Natural killer cell (primary cell): Measurements from ENCODE around the gene EYS. TPM values are rescaled to one million over a fixed set of nuclear protein-coding genes. Genes with fewer than 3 reads are reported as not detected.

Source experiments
- ATAC-seq, 3 donors: fragments of 150-1000 bp in 2 of 3; fragments of 200-7000 bp in 1 of 3; cut with Tn5 transposase; 1 replicate in 1 of 3; 2 replicates in 2 of 3; pipeline ENCODE4 v1.10.0; 2021; ENCODE audit warnings: mild to moderate bottlenecking in 2 of 3, moderate library complexity in 2 of 3
- DNase-seq, 2 donors: peaks; one replicate each; pipeline versions ENCODE4 v3.0.0 to v3.0.0-alpha.2; 2013 to 2021; ENCODE audit warnings: mixed read lengths in 1 of 2
- H3K27ac ChIP-seq: one replicate; pipeline ENCODE4 v1.5.1; 2013; ENCODE audit warnings: mild to moderate bottlenecking, low read length
- H3K27me3 ChIP-seq: one replicate; pipeline ENCODE4 v1.6.1; 2013; ENCODE audit warnings: low read length; ENCODE audit not compliant: control insufficient read depth, insufficient read depth
- H3K36me3 ChIP-seq: one replicate; pipeline ENCODE4 v1.6.1; 2013; ENCODE audit warnings: low read length; ENCODE audit not compliant: control insufficient read depth, insufficient read depth
- H3K4me1 ChIP-seq: one replicate; pipeline ENCODE4 v1.6.1; 2013; ENCODE audit warnings: low read length; ENCODE audit not compliant: control insufficient read depth, insufficient read depth
- H3K4me3 ChIP-seq: one replicate; pipeline ENCODE4 v1.5.1; 2013; ENCODE audit warnings: low read length
- H3K9me3 ChIP-seq: one replicate; pipeline ENCODE4 v1.6.1; 2013; ENCODE audit warnings: low read length; ENCODE audit not compliant: control insufficient read depth, insufficient read depth
- H3K27ac Mint-ChIP-seq, 2 donors: one replicate each; pipeline ENCODE4 v1.8.0; 2022; ENCODE audit warnings: mild to moderate bottlenecking in 2 of 2, mixed read lengths in 2 of 2, moderate library complexity in 1 of 2
- H3K27me3 Mint-ChIP-seq, 2 donors: one replicate each; pipeline ENCODE4 v1.8.0; 2022; ENCODE audit warnings: low read depth in 2 of 2, mixed read lengths in 2 of 2
- H3K36me3 Mint-ChIP-seq: one replicate; pipeline ENCODE4 v1.8.0; 2022; ENCODE audit warnings: mixed read lengths
- H3K4me1 Mint-ChIP-seq, 2 donors: one replicate each; pipeline ENCODE4 v1.8.0; 2022; ENCODE audit warnings: mixed read lengths in 2 of 2
- H3K4me3 Mint-ChIP-seq: one replicate; pipeline ENCODE4 v1.8.0; 2022; ENCODE audit warnings: mild to moderate bottlenecking, moderate library complexity, mixed read lengths
- H3K9me3 Mint-ChIP-seq, 2 donors: one replicate each; pipeline ENCODE4 v1.8.0; 2022; ENCODE audit warnings: mixed read lengths in 2 of 2
- WGBS: methylation state at CpG from one replicate; pipeline ENCODE4 v1.1.7; 2013; ENCODE audit warnings: missing lambda C conversion rate; ENCODE audit not compliant: insufficient coverage; 5-methylcytosine and 5-hydroxymethylcytosine counted together
- intact Hi-C: fragments of 100-400 bp; cut with micrococcal nuclease; formaldehyde crosslinking; loops from one replicate; pipeline ENCODE4 v1.14.2; 2022
- total RNA-seq, 4 donors: library from RNA; stranded (reverse); fragments of 120-200 nt in 1 of 4; gene quantifications; one replicate each; pipeline versions ENCODE4 v1.2.3 to v1.2.4, GENCODE V29; 2013 to 2022
- TF ChIP-seq, protein P1 (sequence below): fragments of 200-600 bp; IDR thresholded peaks from one replicate; pipeline ENCODE4 v1.8.0; 2022; ENCODE audit warnings: antibody characterized with exemption

The EYS gene
- total RNA-seq, 3 donors from 2014 or later (not counting 1 experiment from before 2014, with no cell fraction given) = 0.55 TPM; not detected in 2

DNA sequence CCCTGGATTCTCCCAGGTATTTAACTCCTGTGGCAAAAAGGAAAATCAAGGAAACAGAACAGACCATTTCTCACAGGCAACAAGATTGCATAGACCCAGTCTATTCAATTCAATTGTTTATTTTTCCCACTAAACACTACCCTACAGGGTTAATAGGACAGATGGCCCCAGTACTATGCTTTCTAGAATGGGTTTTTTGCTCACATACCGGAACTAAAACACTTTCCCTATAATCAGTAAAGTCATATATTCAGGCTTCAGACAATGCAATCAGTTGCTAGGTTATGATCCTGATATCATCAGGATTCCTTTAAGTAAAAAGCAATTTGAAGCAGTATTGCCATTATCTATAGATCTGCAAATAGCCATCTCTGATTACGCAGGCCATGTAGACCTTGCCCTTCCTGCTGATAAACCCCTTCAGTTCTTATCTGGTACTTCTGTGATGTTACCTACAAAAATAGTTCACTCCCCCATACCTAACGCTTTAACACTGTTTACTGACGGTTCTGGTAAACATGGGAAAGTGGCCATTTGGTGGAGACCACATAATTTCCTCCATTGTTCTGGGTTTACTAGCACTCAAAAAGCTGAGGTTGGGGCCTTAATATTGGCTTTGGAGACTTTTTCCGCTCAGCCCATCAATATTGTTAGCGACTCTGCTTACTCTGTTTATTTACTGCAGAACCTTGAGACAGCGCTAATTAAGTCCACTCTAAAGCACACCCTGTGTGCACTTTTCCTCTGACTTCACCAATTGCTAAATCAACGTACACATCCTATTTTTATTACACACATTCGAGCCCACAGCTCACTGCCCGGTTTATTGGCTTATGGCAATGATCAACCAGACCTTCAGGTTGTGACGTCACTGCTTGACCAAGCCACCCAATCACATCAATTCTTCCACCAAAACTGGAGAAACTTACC lies 1405.5 kb downstream of the EYS start:
- no peak overlapping the region for H3K27ac Mint-ChIP-seq
- H3K4me3 ChIP-seq = no peak overlapping the region
- no peaks in the 10 kb centered on the region for H3K27me3 ChIP-seq
- H3K4me3 Mint-ChIP-seq = no peak overlapping the region
- DNase-seq = no peak
- H3K4me1 Mint-ChIP-seq = no peaks in the 10 kb centered on the region
- no peaks in the 10 kb centered on the region for H3K36me3 ChIP-seq
- H3K27me3 Mint-ChIP-seq = no peaks in the 10 kb centered on the region
- intact Hi-C loops = no loop called here
- peaks cover 6% of the 10 kb centered on the region for H3K36me3 Mint-ChIP-seq
- no peak overlapping the region for H3K27ac ChIP-seq
- H3K9me3 ChIP-seq = peaks cover 10% of the 10 kb centered on the region
- peaks cover 11 to 20% of the 10 kb centered on the region in 2 donors for H3K9me3 Mint-ChIP-seq
- no peaks in the 10 kb centered on the region for H3K4me1 ChIP-seq
- TF ChIP-seq, protein P1, sequence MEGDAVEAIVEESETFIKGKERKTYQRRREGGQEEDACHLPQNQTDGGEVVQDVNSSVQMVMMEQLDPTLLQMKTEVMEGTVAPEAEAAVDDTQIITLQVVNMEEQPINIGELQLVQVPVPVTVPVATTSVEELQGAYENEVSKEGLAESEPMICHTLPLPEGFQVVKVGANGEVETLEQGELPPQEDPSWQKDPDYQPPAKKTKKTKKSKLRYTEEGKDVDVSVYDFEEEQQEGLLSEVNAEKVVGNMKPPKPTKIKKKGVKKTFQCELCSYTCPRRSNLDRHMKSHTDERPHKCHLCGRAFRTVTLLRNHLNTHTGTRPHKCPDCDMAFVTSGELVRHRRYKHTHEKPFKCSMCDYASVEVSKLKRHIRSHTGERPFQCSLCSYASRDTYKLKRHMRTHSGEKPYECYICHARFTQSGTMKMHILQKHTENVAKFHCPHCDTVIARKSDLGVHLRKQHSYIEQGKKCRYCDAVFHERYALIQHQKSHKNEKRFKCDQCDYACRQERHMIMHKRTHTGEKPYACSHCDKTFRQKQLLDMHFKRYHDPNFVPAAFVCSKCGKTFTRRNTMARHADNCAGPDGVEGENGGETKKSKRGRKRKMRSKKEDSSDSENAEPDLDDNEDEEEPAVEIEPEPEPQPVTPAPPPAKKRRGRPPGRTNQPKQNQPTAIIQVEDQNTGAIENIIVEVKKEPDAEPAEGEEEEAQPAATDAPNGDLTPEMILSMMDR = no peak
- WGBS = 87% methylated on average over 11 of the region's 11 CpGs
- no peak for ATAC-seq

DNA sequence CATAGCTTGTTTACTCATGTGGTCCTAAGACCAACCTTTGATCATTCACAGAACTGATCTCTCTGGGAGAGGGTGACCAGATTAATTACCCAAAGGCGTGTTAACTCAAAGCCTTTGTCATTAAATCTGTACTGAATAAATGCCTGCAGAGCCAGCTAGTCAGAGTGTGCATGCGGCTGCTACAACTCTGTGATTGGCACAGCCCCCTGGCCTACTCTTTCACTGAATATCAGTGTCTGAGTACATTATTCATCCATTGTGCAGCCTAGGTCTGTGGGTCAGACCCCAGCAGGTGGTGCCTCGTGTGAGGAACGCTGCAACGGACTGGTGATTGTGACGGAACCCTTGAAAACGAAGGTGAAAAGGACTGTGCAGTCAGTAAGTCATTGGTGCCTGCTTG lies 1407.8 kb downstream of the EYS start:
- H3K27ac ChIP-seq = no peak overlapping the region
- H3K4me1 ChIP-seq = no peaks in the 10 kb centered on the region
- no peak overlapping the region for H3K27ac Mint-ChIP-seq
- H3K4me3 Mint-ChIP-seq = no peak overlapping the region
- DNase-seq (no peak), ATAC-seq (no peak)
- H3K4me1 Mint-ChIP-seq = no peaks in the 10 kb centered on the region
- peaks cover 13 to 19% of the 10 kb centered on the region in 2 donors for H3K9me3 Mint-ChIP-seq
- no peak overlapping the region for H3K4me3 ChIP-seq
- H3K9me3 ChIP-seq = peaks cover 10% of the 10 kb centered on the region
- 90% methylated on average over 7 of the region's 7 CpGs for WGBS
- H3K36me3 ChIP-seq = no peaks in the 10 kb centered on the region
- TF ChIP-seq, protein P1 = no peak
- H3K27me3 Mint-ChIP-seq = no peaks in the 10 kb centered on the region
- intact Hi-C loops = no loop called here
- H3K27me3 ChIP-seq = no peaks in the 10 kb centered on the region
- H3K36me3 Mint-ChIP-seq = peaks cover 6% of the 10 kb centered on the region

DNA sequence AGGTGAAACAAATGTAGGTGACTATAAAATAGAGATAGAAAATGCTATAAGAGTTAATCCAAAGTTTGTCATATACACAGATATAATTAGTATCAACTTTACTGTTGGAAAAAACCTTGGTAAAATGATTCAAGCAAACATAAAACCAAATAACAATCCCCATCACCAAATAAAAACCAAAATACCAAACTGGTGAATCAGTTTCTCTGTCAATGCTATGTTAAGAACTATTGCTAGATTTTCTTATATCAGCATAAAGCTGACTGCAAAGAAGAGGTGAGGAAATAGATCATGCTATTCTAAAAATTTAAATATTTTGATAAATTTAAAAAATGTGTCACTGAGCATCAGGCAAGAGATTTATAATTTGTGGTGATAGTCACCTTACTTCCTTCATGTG lies 1413.0 kb downstream of the EYS start:
- Mint-ChIP-seq H3K4me1 (no peaks in the 10 kb centered on the region), H3K36me3 (peaks cover 9% of the 10 kb centered on the region), H3K4me3 (no peak overlapping the region), H3K9me3 (peaks cover 9 to 13% of the 10 kb centered on the region in 2 donors), H3K27ac (no peak overlapping the region), H3K27me3 (no peaks in the 10 kb centered on the region)
- H3K36me3 ChIP-seq = no peaks in the 10 kb centered on the region
- H3K27ac ChIP-seq = no peak overlapping the region
- intact Hi-C loops = no loop called here
- H3K9me3 ChIP-seq = peaks cover 7% of the 10 kb centered on the region
- H3K4me3 ChIP-seq = no peak overlapping the region
- TF ChIP-seq, protein P1 = no peak
- no peaks in the 10 kb centered on the region for H3K4me1 ChIP-seq
- DNase-seq (no peak), ATAC-seq (no peak)
- no peaks in the 10 kb centered on the region for H3K27me3 ChIP-seq
